GM23338 (cell line): ENCODE data around the gene KLRK1. TPM values are rescaled to one million over a fixed set of nuclear protein-coding genes. Genes with fewer than 3 reads are reported as not detected.
"Not testable (repeated sequence)": the region's sequence is repeated elsewhere in the genome, so short reads cannot be mapped to it uniquely, and the experiment has no call there.

Experiments
- ATAC-seq: fragments of 200-7000 bp; cut with Tn5 transposase; 3 replicates; pipeline ENCODE4 v1.9.1; 2020
- DNase-seq: peaks from one replicate; pipeline ENCODE4 v3.0.0-alpha.2; 2015; ENCODE audit warnings: low spot score
- H2AFZ ChIP-seq: fragments of 200-600 bp; sonication (generic); 2 replicates; pipeline ENCODE4 v1.8.0; 2016; ENCODE audit warnings: antibody characterized with exemption, mild to moderate bottlenecking, moderate library complexity
- H3F3A ChIP-seq: fragments of 200-600 bp; sonication (generic); replicated peaks from 2 replicates; pipeline ENCODE4 v1.8.0; 2017; ENCODE audit warnings: antibody characterized with exemption, mixed run types, low read depth
- H3K27ac ChIP-seq: fragments of 200-600 bp; sonication (generic); 2 replicates; pipeline ENCODE4 v1.6.1; 2016; ENCODE audit warnings: low read depth
- H3K27me3 ChIP-seq: fragments of 200-600 bp; sonication (generic); 2 replicates; pipeline ENCODE4 v1.8.0; 2016; ENCODE audit warnings: mild to moderate bottlenecking, mixed run types, moderate library complexity; ENCODE audit not compliant: insufficient read depth
- H3K36me3 ChIP-seq: fragments of 200-600 bp; sonication (generic); 2 replicates; pipeline ENCODE4 v1.8.0; 2016; ENCODE audit warnings: mild to moderate bottlenecking; ENCODE audit not compliant: insufficient read depth
- H3K4me1 ChIP-seq: fragments of 200-600 bp; sonication (generic); 2 replicates; pipeline ENCODE4 v1.8.0; 2016; ENCODE audit warnings: mild to moderate bottlenecking, moderate library complexity; ENCODE audit not compliant: insufficient read depth
- H3K4me2 ChIP-seq: fragments of 200-600 bp; sonication (generic); 2 replicates; pipeline ENCODE4 v1.7.1; 2017; ENCODE audit warnings: mixed run types
- H3K4me3 ChIP-seq: fragments of 200-600 bp; sonication (generic); 2 replicates; pipeline ENCODE4 v1.6.1; 2016; ENCODE audit warnings: mixed run types
- H3K79me2 ChIP-seq: fragments of 200-600 bp; sonication (generic); replicated peaks from 2 replicates; pipeline ENCODE4 v1.8.0; 2017; ENCODE audit warnings: mild to moderate bottlenecking; ENCODE audit not compliant: insufficient read depth
- H3K9me2 ChIP-seq: fragments of 200-600 bp; sonication (generic); 2 replicates; pipeline ENCODE4 v1.8.0; 2017; ENCODE audit not compliant: insufficient read depth
- H4K20me1 ChIP-seq: fragments of 200-600 bp; sonication (generic); replicated peaks from 2 replicates; pipeline ENCODE4 v1.8.0; 2017; ENCODE audit warnings: mild to moderate bottlenecking; ENCODE audit not compliant: insufficient read depth
- H3K27ac Mint-ChIP-seq: 2 replicates; pipeline ENCODE4 v1.8.0; 2020; ENCODE audit warnings: inconsistent platforms, mild to moderate bottlenecking, moderate library complexity, mixed read lengths
- H3K27me3 Mint-ChIP-seq: 3 replicates; pipeline ENCODE4 v1.8.0; 2022; ENCODE audit warnings: low read depth, mild to moderate bottlenecking, moderate library complexity, mixed read lengths, inconsistent platforms; ENCODE audit not compliant: insufficient read depth, poor library complexity
- H3K36me3 Mint-ChIP-seq: 3 replicates; pipeline ENCODE4 v1.8.0; 2021; ENCODE audit warnings: low read depth, mild to moderate bottlenecking, inconsistent platforms, moderate library complexity, mixed read lengths
- H3K4me1 Mint-ChIP-seq: 3 replicates; pipeline ENCODE4 v1.8.0; 2020; ENCODE audit warnings: mild to moderate bottlenecking, inconsistent platforms, mixed read lengths
- H3K4me3 Mint-ChIP-seq: 3 replicates; pipeline ENCODE4 v1.8.0; 2021; ENCODE audit warnings: moderate library complexity, mild to moderate bottlenecking, inconsistent platforms, mixed read lengths
- H3K9me3 Mint-ChIP-seq: 3 replicates; pipeline ENCODE4 v1.8.0; 2020; ENCODE audit warnings: moderate library complexity, mild to moderate bottlenecking, inconsistent platforms, mixed read lengths
- CREB1 ChIP-seq: fragments of 250-450 bp; sonication (Bioruptor Pico); IDR thresholded peaks from 2 replicates; pipeline ENCODE4 v1.5.0; 2020; ENCODE audit warnings: low read depth, mild to moderate bottlenecking, moderate library complexity
- EZH2phosphoT487 ChIP-seq: fragments of 200-600 bp; sonication (generic); IDR thresholded peaks from one replicate; pipeline ENCODE4 v1.8.1; 2018; ENCODE audit warnings: antibody characterized with exemption; ENCODE audit not compliant: unreplicated experiment
- JUNB ChIP-seq: IDR thresholded peaks from one replicate; pipeline ENCODE4 v1.6.1; 2016; ENCODE audit warnings: antibody characterized with exemption; ENCODE audit not compliant: unreplicated experiment
- POLR2AphosphoS5 ChIP-seq: IDR thresholded peaks from 2 replicates; pipeline ENCODE4 v1.6.1; 2016; ENCODE audit warnings: antibody characterized with exemption, low read depth
- STAT1 ChIP-seq: IDR thresholded peaks from one replicate; pipeline ENCODE4 v1.6.1; 2016; ENCODE audit warnings: antibody characterized with exemption; ENCODE audit not compliant: unreplicated experiment
- polyA plus RNA-seq: library from polyadenylated mRNA; unstranded; fragments of >200 nt; fragmentation: Nextera tagmentation; extraction: Ambion mirVana; gene quantifications from 2 replicates; pipeline ENCODE4 v1.2.1, GENCODE V29; 2016
- total RNA-seq: library from RNA; depleted of rRNA; stranded (reverse); fragments of >200 nt; shearing (Covaris generic); gene quantifications from 2 replicates; pipeline ENCODE4 v1.2.3, GENCODE V29; 2014
- TF ChIP-seq, protein P1 (sequence below): fragments of 250-450 bp; sonication (Bioruptor Pico); IDR thresholded peaks from 2 replicates; pipeline ENCODE4 v1.5.0; 2020; ENCODE audit warnings: mild to moderate bottlenecking, moderate library complexity

Gene KLRK1
- total and polyA plus RNA-seq, 2 experiments from 2014 or later, result not detected

DNA sequence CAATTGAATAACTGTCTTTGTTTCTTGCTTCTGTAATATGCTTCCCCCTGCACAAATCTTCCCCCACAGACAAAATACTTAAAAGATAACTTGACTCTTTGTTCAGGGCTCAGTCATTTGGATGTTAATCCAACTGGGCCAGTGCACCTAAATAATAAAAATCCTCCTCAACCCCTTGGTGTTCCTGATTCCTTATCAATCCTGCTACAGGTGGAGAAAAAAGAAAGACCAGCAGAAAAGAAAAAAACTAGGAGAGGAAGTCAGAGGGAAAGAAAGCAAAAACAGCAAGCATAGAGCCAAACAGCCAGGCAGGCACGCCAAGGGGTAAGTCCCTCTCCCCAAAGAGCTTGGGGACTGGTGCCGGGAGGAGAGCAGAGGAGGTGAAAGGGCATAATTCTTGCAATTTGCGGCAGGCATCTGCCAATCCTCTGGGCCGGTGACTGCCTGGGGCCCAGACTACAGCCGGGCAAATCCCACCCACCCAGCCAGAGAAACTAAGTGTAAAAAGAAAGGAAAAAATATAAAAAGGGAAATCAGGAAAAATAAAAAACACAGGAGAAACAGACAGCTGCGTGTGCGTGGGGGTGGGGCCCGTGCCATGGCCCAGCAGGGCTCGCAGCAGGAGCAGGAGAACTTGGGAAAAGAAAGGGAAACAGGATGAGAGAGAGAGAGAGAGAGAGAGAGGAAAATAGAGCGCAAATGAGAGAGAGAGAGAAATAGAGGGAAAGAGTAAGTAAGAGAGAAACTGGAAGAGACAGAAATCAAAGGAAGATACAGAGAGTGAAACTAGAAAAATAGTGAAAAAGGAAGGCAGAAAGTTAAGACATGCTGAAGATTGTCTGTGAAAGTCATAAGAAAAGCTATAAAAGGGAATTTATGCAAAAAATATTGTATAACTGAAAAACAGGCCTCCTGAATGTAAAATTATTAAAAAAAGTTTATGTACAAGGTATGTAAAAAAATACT, 21.4 kb downstream of the KLRK1 start (continued):
- TF ChIP-seq, protein P1, sequence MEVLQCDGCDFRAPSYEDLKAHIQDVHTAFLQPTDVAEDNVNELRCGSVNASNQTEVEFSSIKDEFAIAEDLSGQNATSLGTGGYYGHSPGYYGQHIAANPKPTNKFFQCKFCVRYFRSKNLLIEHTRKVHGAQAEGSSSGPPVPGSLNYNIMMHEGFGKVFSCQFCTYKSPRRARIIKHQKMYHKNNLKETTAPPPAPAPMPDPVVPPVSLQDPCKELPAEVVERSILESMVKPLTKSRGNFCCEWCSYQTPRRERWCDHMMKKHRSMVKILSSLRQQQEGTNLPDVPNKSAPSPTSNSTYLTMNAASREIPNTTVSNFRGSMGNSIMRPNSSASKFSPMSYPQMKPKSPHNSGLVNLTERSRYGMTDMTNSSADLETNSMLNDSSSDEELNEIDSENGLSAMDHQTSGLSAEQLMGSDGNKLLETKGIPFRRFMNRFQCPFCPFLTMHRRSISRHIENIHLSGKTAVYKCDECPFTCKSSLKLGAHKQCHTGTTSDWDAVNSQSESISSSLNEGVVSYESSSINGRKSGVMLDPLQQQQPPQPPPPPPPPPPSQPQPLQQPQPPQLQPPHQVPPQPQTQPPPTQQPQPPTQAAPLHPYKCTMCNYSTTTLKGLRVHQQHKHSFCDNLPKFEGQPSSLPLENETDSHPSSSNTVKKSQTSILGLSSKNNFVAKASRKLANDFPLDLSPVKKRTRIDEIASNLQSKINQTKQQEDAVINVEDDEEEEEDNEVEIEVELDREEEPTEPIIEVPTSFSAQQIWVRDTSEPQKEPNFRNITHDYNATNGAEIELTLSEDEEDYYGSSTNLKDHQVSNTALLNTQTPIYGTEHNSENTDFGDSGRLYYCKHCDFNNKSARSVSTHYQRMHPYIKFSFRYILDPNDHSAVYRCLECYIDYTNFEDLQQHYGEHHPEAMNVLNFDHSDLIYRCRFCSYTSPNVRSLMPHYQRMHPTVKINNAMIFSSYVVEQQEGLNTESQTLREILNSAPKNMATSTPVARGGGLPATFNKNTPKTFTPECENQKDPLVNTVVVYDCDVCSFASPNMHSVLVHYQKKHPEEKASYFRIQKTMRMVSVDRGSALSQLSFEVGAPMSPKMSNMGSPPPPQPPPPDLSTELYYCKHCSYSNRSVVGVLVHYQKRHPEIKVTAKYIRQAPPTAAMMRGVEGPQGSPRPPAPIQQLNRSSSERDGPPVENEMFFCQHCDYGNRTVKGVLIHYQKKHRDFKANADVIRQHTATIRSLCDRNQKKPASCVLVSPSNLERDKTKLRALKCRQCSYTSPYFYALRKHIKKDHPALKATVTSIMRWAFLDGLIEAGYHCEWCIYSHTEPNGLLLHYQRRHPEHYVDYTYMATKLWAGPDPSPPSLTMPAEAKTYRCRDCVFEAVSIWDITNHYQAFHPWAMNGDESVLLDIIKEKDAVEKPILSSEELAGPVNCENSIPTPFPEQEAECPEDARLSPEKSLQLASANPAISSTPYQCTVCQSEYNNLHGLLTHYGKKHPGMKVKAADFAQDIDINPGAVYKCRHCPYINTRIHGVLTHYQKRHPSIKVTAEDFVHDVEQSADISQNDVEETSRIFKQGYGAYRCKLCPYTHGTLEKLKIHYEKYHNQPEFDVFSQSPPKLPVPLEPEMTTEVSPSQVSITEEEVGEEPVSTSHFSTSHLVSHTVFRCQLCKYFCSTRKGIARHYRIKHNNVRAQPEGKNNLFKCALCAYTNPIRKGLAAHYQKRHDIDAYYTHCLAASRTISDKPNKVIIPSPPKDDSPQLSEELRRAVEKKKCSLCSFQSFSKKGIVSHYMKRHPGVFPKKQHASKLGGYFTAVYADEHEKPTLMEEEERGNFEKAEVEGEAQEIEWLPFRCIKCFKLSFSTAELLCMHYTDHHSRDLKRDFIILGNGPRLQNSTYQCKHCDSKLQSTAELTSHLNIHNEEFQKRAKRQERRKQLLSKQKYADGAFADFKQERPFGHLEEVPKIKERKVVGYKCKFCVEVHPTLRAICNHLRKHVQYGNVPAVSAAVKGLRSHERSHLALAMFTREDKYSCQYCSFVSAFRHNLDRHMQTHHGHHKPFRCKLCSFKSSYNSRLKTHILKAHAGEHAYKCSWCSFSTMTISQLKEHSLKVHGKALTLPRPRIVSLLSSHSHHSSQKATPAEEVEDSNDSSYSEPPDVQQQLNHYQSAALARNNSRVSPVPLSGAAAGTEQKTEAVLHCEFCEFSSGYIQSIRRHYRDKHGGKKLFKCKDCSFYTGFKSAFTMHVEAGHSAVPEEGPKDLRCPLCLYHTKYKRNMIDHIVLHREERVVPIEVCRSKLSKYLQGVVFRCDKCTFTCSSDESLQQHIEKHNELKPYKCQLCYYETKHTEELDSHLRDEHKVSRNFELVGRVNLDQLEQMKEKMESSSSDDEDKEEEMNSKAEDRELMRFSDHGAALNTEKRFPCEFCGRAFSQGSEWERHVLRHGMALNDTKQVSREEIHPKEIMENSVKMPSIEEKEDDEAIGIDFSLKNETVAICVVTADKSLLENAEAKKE (CRISPR knock-in tag), result no peak
- TF ChIP-seq EZH2phosphoT487, result no peak
- no peak for TF ChIP-seq STAT1
- no peak for TF ChIP-seq CREB1 (CRISPR knock-in tag)
- TF ChIP-seq POLR2AphosphoS5, result no peak
- TF ChIP-seq JUNB, result no peak

DNA sequence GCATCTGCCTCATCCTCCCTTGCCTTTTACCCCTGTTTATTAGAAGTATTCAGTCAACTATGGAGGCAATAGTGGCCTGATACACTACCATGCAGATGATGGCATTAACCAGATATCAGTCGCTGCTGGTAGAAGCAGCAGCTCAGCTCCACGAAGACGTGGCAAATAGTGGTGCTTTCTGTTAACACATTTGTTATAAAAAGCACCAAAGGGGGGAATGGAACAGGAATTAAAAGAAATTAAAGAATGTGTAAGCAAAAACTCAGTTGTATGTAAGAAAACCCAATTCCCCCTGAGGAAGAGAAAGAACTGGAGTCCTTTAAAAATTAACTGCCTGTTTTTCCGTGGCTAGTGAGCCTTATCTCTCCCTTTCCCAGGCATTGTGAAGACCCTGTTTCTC, 22.1 kb downstream of the KLRK1 start:
- Mint-ChIP-seq H3K9me3 (peaks cover 14% of the 10 kb centered on the region), H3K27ac (0 out of 2 replicates have a peak overlapping the region, but pooled peaks have one; percentile 22), H3K4me1 (peaks cover 38% of the 10 kb centered on the region)
- not testable (repeated sequence) for DNase-seq, H3K4me2 ChIP-seq, H3K27ac ChIP-seq, H3K36me3 ChIP-seq, H3K9me2 ChIP-seq, H3K79me2 ChIP-seq, H3F3A ChIP-seq, H3K36me3 Mint-ChIP-seq, H3K4me3 Mint-ChIP-seq, H3K4me3 ChIP-seq, H3K27me3 ChIP-seq, H2AFZ ChIP-seq, H3K27me3 Mint-ChIP-seq, H4K20me1 ChIP-seq, ATAC-seq
- peaks cover 49% of the 10 kb centered on the region for H3K4me1 ChIP-seq
